HG02870 (cell line): ENCODE data around the gene PPP1R16B.

Experiments
- ATAC-seq: cut with Tn5 transposase; IDR thresholded peaks from one replicate; pipeline ENCODE4 v1.9.1; 2021; ENCODE audit warnings: mild to moderate bottlenecking, moderate library complexity; ENCODE audit not compliant: unreplicated experiment

PPP1R16B gene

DNA sequence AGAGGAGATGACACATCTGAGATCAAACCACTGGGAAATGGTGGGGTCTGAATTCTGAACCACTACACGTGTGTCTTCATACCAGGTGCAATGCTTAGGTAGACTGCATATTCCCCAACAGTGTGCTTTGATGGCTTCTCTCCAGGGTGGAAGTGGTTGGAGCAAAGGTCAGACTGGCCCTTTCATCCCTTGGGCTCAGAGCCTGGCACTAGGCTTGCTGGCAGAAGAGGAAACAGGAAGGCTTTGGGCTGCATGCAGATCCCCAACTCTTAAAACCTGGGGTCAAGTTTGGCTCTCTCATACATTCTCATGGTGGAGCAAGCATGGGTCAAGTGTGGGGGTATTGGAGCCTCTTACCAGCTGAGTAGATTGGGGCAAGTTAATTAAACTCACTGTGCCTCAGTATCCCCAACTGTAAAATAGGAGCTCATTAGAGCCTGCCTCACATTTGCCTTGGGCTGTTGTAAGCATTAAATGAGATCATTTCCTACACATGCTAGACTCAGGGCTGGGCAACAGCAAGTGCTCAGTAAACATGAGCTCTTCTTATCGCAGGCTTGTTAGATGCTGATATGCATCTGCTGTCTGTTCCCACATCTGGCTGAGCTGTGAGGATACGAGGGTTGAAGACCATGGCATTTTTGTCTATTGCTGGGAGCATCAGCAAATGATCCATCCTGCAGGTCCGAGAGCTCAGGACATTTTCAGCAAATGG lies 69.1 kb downstream of the PPP1R16B start:
- no peak for ATAC-seq

DNA sequence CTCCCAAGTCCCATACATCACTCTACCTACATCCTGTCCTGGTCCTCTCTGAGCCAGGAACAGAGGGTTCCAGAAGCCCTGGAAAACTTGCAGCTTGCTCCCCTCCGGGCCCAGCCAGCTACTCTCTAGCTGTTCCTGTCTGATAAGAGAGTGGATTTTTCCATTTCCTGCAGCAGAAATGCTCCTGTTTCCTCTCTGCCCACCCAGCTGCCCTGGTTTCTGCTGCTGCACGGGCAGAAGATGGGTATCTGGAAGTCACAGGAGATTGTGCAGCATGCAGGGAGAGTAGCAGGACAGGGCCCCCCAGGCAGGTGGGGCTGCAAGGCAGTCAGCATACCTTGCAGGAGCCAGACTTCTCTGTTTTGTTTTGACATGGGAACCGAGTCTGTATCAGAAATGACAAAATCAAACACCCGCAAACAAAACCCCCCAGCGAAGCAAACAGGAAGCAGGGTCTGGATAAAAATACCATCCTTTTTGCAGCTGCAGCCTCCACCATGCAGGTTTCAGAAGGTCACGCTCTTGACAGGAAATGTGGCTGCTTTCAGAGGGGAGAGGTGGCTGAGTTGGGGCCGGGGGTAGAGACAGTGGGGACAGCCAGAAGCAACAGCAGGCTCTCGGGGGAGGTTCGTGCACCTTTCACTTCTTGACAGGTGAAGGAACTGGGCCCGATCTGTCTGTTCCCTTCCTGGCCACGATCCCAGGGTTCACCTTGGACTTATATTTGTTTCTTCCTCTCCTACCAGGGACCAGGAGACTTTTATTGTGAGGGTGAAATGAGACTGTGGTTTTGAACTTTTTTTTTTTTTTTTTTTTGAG lies 69.9 kb downstream of the PPP1R16B start:
- peak; percentile 57 for ATAC-seq

DNA sequence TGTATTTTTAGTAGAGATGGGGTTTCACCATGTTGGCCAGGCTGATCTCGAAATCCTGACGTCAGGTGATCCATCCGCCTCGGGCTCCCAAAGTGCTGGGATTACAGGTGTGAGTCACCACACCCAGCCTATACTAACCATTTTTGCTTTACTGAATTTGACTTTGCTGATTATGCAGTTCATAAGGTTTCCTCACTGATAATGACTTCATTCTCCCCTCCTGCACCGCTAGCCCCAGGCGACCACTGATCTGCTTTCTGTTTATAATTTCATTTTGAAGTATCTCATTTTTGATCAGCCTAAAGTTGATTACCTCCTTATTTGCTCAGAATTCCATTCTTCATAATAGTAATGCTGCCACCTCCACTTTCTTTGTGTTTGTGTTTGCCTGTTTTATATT lies 72.0 kb downstream of the PPP1R16B start:
- no peak for ATAC-seq

DNA sequence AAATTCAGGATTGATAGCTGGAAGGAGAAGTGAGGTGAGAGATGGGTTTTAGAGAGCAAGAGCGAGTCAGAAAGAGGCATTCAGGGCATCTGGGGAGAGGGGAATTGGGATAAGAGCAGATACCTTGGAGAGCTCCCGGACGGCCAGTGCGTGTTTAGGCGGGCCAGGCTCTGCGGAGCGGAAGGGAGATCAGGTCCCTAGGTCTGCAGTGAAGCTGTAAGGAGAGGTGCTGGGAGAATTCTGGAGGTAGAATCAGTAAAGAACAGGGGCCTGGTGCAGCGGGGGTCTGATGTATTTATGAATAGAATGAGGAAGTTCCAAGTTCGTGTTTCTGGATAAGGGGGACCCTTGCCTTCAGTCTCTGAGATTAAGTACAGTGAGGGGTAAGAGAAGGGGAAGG lies 73.4 kb downstream of the PPP1R16B start:
- ATAC-seq: no peak

DNA sequence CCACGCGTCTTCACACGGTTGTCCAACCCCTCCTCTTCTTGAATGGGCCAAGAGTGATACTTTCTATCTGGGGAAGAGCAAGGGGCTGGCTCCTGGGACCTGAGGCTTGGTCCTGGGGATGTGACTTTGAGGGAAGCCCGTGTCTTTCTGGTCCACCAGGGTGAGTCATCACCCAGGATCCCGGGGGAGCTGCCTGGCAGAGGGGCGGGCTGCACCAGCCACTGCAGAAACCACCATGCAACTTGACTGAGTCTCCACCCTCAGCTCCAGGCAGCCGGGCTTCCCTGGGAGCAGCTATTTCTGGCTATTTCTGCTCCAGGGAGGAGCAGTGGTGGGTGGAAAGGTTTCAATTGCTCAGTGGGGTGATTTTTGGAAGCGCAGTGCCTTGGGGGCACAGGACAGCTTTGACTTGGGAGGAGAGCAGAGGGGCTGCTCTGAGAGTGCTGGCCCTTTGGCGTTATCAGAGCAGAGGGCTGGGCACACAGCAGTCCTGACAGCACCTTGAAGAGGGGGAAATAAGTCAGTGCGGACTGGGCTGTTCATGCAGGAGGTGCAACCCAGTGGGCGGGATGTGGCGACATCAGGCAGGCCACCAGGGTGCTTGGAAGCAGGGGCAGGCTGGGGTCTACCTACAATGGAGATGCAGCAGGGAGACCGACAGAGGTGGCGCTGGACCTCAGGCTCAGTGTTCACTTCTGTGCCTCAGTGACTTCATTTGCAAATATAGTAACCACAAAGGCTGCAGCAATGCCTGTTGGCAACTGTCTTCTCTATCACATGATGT lies 75.6 kb downstream of the PPP1R16B start:
- no peak for ATAC-seq

DNA sequence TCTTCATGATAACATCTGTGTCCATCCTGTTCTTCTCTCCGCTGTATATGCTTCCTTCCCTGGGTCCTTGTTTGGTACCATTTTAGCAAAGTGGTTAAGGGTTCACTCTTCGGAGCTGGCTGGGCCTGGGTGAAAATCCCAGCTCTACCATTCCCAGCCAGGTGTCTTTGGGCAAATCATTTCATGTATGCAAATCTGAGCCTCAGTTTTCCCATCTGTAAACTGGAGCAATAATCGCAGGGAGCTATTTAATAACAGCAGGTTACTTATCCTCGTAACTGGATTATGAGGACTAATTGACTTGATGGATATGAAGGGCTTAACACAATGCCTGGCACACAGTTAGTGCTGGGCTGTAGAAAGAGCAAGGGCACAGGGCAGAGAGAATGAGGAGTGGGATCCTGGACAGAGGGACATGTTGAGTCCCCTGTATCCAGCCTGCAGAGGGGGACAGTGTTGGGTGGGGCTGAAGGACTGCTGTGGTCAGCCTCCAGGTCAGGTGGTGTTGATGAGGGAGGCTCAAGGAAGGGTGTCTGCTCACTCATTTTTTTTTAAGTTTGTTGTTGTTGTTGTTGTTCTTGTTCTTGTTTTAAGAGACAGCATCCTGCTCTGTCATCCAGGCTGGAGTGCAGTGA lies 76.4 kb downstream of the PPP1R16B start:
- ATAC-seq: no peak

DNA sequence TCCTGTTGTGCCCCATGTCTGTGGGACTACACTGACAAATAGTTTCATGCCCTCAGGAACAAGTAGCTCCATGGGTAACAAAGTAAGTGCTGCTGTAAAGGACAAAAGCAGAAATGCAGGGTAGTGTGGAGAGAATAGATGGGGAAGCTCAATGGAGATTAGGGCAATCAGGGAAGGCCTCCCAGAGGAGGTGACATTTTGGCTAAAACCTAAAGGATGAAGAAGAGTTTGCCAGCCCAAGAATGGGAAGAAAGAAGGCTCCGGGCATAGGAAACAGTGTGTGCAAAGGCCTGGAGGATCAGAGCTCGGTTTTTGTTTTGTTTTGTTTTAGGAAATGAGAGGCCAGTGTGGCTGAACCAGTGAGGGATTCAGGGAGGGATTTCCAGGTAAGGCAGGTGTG lies 77.1 kb downstream of the PPP1R16B start:
- no peak for ATAC-seq

DNA sequence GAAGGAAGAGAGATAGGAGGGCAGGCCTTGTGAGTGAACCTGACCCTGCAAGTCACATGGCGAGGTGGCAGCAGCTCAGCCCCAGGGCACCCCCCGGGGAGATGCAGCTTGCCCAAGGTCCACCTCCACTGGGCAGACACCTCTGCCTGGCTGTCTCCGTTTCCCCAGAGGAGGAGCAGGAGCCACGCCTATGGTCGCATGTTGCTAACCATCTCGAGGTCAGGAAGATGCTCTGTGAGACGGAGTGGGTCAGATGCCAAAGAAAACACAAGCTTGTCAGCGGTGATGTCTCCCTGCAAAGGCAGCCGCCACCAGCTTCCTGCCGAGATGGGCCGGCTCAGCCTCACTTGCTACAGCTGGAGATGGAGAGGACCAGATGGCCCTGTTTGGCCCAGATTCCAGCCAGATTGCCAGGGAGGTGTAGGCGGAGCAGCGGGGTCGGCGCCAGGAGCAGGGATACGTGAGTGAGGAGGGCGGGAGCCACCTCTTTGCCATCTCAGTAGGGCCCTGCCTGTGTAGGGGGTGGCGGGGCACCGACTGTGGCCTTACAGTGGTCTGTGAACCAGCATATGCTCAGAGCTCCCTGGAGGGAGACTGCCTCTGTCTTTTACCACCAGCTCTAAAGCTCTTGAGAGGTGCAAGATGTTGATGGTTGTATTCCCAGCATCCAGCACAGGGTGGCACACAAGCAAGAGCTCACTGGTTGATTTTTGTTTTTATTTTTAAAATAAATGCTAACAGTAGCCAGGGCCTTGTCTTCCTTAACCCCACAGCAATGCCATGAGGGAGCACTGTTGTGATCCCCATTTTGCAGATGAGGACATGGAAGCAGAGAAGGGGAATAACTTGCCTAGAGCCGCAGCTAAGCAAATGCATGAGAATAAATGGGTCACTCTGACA lies 77.8 kb downstream of the PPP1R16B start:
- ATAC-seq: no peak

DNA sequence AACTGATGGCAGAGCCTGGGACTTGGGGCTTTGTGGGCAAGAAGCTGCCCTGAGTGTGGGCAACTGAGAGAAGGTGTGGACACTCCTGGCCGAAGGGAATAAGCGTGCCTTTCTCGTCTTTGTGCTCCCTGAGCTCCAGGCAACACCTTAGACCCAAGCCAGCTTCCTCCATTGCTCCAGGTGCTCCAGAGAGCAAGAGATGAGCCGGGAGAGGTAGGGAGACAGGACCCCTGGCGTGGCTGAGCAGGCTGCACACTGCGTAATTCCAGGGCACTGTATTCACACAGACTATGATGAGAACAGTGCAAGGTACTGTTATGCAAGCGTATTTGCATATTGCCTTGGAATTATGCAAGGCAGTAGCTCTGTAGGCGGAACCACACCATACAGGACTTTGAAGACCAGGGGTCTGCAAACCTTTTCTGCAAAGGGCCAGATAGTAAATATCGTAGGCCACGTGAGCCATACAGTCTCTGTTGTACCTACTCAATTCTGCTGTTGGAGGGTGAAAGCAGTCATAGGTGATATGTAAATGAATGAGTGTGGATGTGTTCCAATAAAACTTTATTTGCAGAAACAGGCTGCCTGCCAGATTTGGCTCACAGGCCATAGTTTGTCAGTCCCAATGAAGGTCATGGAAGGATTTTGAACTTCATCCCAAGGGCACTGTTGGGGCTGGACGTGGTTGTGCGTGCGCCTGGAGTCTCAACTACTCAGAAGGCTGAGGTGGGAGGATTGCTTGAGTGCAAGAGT lies 78.7 kb downstream of the PPP1R16B start:
- ATAC-seq: no peak

DNA sequence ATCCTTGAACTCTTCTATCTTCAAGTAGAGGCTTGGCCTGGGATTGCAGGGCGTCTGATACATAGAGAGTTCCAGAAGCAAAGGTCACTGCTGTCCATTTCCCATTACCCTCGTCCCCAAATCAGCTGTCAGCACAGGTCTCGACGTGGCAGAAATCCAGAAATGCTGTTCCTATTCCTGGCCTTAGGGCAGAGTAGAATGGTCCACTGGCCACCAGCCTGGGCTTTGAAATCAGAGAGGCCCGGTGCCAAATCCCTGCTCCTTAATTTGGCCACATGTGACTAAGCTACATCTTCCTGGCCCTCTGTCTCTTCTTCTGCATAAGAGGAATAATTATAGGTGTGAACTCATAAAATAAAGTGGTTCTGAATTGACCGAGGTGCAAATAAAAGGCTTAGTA lies 79.9 kb downstream of the PPP1R16B start:
- no peak for ATAC-seq

DNA sequence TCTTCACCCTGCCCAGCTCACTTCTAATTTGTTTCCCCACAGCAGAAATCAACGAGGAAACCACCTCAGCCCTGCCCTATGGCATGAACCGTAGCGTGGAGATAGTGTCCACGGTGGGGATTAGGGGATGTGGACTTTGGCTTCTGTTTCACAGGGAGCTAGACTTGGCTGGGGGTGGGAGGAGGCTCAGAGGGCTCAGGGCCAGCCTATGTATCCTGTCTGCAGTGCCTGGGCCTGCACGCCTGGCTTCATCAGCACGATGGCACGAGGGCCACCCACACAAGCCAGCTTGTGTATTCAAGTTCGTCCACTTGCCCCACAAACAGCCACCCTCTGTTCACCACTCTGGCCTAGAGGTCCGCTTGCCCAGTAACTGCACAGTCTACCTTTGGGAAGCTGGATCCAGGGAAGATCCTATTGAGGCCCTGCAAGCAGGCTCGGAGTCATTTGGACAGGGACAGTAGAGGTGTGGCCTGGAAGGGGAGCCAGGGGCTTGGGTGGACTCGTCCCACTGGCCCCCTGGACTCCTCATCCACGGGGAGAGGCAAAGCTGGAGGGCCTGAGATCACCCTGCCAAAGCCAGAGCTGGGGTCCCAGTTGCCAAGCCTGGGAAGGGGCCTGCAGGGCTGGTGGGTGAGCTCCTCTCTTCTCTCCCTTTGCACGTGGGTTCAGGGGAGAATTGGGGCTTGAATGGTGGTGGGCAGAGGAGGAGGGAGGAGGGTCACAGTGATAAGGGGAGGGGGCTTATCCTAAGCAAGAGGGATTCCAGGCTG lies 82.7 kb downstream of the PPP1R16B start:
- ATAC-seq: no peak

DNA sequence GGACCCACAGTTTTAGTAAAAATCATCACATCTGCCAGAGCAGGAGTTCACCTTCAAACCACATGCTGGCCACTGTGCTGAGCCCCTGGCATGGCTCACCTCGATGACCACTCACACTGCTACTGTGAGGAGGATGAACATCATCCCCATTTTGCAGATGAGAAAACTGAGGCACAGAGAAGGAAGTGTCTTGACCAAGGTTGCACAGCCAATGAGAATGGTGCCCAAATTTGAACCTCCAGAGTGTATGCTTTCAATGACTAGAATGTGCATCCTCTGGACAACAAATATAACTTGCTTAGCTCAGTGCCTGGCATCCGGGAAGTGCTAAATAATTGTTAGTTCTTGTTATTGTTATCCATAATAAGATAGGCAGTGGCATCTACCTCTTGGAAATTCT lies 83.6 kb downstream of the PPP1R16B start:
- no peak for ATAC-seq

DNA sequence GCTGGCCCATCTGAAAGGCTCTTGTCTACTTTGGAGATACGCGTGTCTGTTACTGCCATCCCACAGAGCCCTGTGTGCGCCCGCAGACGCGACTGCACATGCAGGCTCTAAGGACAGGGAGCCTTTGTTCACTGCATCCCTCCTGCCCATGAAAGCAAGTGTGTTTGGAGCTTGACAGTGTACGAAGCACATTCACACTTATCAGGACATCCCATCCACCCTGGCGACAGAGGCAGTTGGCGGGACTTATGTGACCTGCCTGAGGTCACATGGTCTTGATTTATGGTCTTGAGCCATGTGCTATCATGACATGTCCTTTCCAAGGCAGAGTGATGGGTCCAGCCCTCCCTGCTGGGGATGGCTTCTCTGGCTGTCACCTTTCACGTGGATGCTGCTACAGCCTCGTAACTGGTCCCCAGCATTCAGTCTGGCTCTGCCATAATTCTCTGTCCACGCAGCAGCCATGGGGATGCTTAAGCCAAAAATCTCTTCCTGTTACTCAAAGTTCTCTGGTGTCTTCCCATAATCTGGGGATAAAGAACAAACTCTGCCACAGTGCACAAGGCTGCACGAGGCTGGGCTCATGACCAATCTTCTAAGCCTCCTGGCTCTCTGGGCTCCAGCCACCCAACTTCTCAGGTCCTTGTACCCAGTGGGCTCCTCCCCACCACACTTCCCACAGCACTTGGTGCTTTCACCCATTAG lies 84.4 kb downstream of the PPP1R16B start:
- ATAC-seq: no peak

DNA sequence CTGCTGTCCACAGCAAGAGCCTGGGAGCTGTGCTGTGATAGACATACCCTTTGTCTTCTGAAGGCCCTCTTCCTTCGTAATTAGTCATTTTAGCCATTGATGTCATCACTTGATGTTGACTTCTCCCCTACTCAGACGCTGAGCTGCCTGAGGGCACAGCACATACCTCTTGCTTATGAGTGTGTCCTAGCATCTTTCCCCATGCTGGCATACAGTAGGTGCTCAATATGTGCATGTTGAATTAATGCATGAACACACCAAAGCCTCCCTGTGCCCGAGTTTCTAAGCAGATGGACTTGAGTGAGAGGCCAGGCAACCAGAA lies 85.0 kb downstream of the PPP1R16B start:
- ATAC-seq: no peak

DNA sequence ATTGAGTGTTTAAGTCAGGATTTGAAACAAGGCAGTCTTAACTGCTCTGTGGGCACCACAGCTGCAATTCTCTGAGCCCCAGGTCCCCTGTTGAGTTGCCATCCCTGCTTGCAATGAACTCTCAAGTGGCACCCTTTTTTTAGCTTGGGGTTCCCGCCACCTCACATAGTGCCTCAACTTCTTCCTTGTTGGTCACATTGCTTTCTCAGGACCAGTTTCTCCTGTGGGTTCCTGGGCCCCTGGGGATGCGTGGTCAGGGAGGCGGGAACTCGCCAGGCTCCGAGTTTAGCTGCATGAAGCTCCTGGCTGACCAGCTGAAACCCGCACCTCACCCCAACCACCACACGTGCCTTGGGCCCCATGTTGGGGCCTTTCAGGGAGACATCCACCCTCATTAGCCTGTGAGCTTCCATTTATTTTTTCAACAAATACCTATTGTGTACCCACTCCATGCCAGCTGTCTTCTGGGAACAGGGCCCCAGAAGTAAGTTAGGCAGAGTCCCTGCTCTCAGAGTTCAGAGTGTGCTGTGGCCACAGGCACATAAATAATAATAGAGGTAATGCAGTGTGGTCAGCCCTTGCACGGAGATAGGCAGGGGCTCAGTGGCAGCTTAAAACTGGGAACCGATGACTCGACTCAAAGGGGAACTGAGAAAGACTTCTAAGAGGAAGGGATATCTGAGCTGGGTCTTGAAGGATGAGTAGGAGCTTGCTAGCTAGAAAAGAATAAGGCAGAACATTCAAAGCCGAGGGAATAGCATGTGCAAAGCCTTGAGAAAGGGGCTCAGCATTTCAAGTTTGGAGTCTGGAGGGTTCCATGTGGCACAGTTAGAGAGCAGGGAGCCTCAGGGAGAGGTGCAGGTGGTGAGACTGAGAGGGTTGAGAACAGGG lies 86.8 kb downstream of the PPP1R16B start:
- peak; percentile 64 for ATAC-seq

DNA sequence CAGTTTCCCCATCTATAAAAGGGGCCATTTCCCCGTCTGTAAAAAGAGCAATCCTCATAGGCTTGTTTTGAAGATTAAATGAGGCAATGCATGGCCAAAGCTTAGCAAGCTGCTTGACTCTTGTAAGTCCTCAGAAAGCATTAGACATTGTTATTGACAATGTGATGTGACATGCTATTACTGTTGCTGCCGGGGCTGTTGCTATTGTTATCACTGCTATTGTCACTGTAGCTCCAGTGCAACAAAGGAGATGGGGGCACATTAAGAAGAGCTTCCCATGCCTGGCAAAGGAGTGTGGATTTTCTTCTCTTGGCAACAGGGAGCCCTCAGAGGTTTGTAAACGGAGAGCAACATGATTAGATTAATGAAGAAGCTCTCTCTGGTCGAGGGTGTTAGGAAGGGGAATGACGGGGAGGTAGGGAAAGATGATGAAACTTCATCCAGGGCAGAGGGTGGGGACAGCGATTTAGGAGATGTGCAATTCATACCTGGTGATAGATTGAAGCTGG lies 87.6 kb downstream of the PPP1R16B start:
- ATAC-seq: no peak

DNA sequence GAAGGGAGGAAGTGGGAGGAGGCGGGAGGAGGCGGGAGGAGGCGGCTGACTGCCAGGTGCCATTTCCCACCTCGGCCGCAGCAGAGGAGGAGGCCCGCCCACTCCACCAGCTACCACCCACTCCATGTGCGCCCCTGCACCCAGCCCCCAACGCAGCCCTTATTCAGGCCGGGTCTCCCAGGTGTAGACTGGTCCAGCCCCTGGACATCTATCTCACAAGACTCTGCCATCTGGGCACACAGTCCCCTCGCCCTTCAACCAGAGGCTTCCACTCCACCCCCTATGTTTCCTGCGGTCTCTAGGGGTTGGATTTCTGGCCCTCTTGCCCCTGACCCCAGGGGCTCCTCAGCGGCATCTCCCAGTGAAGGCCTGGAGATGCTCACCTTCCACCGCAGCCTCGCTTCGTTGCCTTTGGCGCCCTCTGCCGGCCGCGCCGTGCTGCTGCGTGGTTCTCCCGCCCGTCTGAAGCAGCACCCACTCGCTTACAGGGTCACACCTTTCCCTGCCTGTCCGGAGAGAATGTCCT lies 88.1 kb downstream of the PPP1R16B start:
- ATAC-seq: peak; percentile 48
